Body of pancreas (tissue), 4 donors: ENCODE results near the gene ARL16.

Source experiments
- POLR2A ChIP-seq, 3 donors: fragments of 450-650 bp; IDR thresholded peaks; one replicate each; pipeline ENCODE4 v1.6.1; 2016; ENCODE audit warnings: antibody characterized with exemption in 3 of 3, mild to moderate bottlenecking in 2 of 3
- TF ChIP-seq, protein P1 (sequence below), 7 experiments: fragments of 450-650 bp in 4 of 7; fragments of 200-600 bp in 3 of 7; sonication (generic) in 3 of 7; IDR thresholded peaks; one replicate each; pipeline ENCODE4 v1.5.1; 2016 to 2019; ENCODE audit warnings: antibody characterized with exemption in 7 of 7

DNA sequence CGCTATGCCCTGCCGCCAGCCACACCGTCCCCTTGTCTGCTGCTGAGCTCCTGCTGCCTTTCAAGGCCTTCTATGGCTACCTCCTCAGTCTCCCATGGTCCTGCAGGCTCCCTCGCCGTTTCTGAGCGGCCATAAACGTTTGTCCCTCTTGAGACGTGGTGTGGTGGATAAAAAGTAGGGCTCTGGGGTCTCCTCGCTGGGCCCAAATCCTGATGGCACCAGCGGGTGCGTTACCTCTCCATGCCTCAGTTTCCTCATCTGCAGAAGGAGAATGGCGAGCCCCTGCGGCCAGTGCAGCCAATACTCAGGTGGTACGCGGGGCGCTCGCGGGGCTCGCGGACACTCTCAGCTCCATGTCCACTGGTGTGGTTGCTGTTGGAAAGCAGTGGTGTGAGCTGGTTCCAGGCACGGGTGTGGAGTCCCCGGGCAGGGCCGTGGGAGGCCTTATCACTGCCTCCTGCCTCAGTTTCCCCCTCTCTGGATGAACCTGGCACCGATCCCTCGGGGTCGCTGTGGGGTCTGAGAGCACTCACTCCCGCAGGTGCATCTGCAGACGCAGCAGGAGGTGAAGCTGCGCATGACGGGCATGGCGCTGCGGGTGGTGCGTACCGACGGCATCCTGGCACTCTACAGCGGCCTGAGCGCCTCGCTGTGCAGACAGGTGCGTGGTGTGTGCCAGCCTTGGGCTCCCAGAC lies 31.0 kb upstream of the ARL16 start:
- TF ChIP-seq, protein P1, sequence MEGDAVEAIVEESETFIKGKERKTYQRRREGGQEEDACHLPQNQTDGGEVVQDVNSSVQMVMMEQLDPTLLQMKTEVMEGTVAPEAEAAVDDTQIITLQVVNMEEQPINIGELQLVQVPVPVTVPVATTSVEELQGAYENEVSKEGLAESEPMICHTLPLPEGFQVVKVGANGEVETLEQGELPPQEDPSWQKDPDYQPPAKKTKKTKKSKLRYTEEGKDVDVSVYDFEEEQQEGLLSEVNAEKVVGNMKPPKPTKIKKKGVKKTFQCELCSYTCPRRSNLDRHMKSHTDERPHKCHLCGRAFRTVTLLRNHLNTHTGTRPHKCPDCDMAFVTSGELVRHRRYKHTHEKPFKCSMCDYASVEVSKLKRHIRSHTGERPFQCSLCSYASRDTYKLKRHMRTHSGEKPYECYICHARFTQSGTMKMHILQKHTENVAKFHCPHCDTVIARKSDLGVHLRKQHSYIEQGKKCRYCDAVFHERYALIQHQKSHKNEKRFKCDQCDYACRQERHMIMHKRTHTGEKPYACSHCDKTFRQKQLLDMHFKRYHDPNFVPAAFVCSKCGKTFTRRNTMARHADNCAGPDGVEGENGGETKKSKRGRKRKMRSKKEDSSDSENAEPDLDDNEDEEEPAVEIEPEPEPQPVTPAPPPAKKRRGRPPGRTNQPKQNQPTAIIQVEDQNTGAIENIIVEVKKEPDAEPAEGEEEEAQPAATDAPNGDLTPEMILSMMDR (IDR thresholded peaks at IDR 0.05) = no peak
- no peak for TF ChIP-seq POLR2A (IDR thresholded peaks at IDR 0.05)
